ENCODE data around the gene PLEKHM3.

GRCh38 chr2:207833251-207833751 lies 192.0 kb downstream of the PLEKHM3 start:
- TF ChIP-seq EZH2 (IDR thresholded peaks at IDR 0.05; ENCODE audit: borderline replicate concordance, low read depth, low read length, poor library complexity, severe bottlenecking), result no peak
- TF ChIP-seq CTCF (conservative IDR thresholded peaks at IDR 0.05; ENCODE audit: low read depth, low read length), result no peak

All from A673 (cell line).